K562 (cell line): ENCODE data around the gene NOTCH1. TPM values are rescaled to one million over a fixed set of nuclear protein-coding genes. Genes with fewer than 3 reads are reported as not detected.

Experiments
- CHD4 ChIP-seq: fragments of 200-600 bp; sonication (generic); IDR thresholded peaks from 3 replicates; pipeline ENCODE4 v1.6.1; 2012; ENCODE audit warnings: low read depth, mild to moderate bottlenecking, mixed read lengths, low read length, inconsistent platforms; ENCODE audit not compliant: insufficient read depth, insufficient replicate concordance, poor library complexity, severe bottlenecking
- ETV1 ChIP-seq: fragments of 450-650 bp; conservative IDR thresholded peaks from 2 replicates; pipeline ENCODE4 v1.6.1; 2016; ENCODE audit warnings: missing genetic modification characterization, control low read depth, low read depth, missing compliant biosample characterization
- HNRNPH1 ChIP-seq: fragments of 200-400 bp; formaldehyde crosslinking; optimal IDR thresholded peaks from 2 replicates; pipeline ENCODE3; 2017; ENCODE audit warnings: low read depth, mild to moderate bottlenecking, low read length, moderate library complexity
- KDM1A ChIP-seq, 2 experiments: fragments of 450-650 bp; IDR thresholded peaks; 2 replicates each; pipeline ENCODE4 v1.6.1; 2016; ENCODE audit warnings: mild to moderate bottlenecking in 2 of 2
- PCBP2 ChIP-seq: fragments of 200-400 bp; formaldehyde crosslinking; IDR thresholded peaks from 2 replicates; pipeline ENCODE4 v1.6.1; 2018; ENCODE audit warnings: low read length, low read depth, mild to moderate bottlenecking, moderate library complexity; ENCODE audit not compliant: poor library complexity, severe bottlenecking
- PHF20 ChIP-seq: fragments of 450-650 bp; IDR thresholded peaks from 2 replicates; pipeline ENCODE4 v1.6.1; 2018; ENCODE audit not compliant: partially characterized antibody
- PRPF4 ChIP-seq: fragments of 200-400 bp; formaldehyde crosslinking; IDR thresholded peaks from one replicate; pipeline ENCODE4 v1.6.1; 2017; ENCODE audit warnings: low read length, low read depth, mild to moderate bottlenecking; ENCODE audit not compliant: insufficient read depth, poor library complexity, severe bottlenecking
- SMARCA5 ChIP-seq: fragments of 450-650 bp; IDR thresholded peaks from 2 replicates; pipeline ENCODE4 v1.6.1; 2016
- STAG1 ChIP-seq: sonication (generic); formaldehyde crosslinking; IDR thresholded peaks from 2 replicates; pipeline ENCODE4 v1.5.0; 2020; ENCODE audit warnings: missing genetic modification reagents, borderline replicate concordance
- polyA plus RNA-seq, 8 experiments: library from polyadenylated mRNA; depleted of rRNA in 4 of 8; stranded (reverse) in 5 of 8; unstranded in 3 of 8; fragments of >200 nt; fragmentation: Nextera tagmentation in 2 of 8; fragmentation: Illumina TruSeq in 1 of 8; extraction: Ambion mirVana in 2 of 8; extraction: Trizol in 1 of 8; gene quantifications; 2 replicates each; pipeline versions ENCODE4 v1.2.1 to v1.2.3, GENCODE V29; 2011 to 2014; ENCODE audit warnings: inconsistent platforms in 1 of 8, missing spikeins in 1 of 8
- total RNA-seq, 7 experiments: library from RNA; depleted of rRNA in 6 of 7; stranded (reverse); fragments of >200 nt in 6 of 7; fragmentation: Illumina TruSeq in 2 of 7; extraction: Trizol in 2 of 7; gene quantifications; 2 replicates each; pipeline versions ENCODE4 v1.2.1 to v1.2.3, GENCODE V29; 2011 to 2021; ENCODE audit warnings: low replicate concordance in 1 of 7
- TF ChIP-seq, protein P1 (sequence below), 2 experiments: fragments of 450-650 bp in 1 of 2; sonication (generic) in 1 of 2; formaldehyde crosslinking in 1 of 2; IDR thresholded peaks; 2 replicates each; pipeline versions ENCODE4 v1.7.1 to v1.9.0; 2016 to 2022; ENCODE audit warnings: inconsistent platforms in 1 of 2, mild to moderate bottlenecking in 1 of 2, missing genetic modification reagents in 1 of 2

Gene NOTCH1
- total and polyA plus RNA-seq, 9 of the 15 experiments (the other 6 are each of a cell fraction or from before 2014, with no cell fraction given), result 0.03 to 31.4 (median 2.3) TPM

DNA sequence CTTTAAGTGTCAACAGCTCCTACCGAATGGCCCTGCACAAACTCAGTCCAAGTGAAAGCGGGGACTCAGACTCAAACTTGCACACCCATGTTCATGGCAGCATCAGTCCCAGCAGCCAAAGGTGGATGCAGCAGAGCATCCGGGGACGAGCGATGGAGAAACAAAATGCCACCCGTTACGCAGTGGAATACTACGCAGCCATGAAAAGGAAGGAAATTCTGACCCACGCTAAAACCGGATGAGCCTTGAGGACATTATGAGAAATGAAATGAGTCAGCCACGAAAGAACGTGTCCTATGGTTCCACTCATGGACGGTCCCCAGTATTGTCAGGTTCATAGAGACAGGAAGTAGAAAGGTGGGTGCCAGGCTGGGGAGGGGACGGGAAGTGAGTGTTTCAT is 48.6 kb upstream of the NOTCH1 start (continued):
- TF ChIP-seq, protein P1, sequence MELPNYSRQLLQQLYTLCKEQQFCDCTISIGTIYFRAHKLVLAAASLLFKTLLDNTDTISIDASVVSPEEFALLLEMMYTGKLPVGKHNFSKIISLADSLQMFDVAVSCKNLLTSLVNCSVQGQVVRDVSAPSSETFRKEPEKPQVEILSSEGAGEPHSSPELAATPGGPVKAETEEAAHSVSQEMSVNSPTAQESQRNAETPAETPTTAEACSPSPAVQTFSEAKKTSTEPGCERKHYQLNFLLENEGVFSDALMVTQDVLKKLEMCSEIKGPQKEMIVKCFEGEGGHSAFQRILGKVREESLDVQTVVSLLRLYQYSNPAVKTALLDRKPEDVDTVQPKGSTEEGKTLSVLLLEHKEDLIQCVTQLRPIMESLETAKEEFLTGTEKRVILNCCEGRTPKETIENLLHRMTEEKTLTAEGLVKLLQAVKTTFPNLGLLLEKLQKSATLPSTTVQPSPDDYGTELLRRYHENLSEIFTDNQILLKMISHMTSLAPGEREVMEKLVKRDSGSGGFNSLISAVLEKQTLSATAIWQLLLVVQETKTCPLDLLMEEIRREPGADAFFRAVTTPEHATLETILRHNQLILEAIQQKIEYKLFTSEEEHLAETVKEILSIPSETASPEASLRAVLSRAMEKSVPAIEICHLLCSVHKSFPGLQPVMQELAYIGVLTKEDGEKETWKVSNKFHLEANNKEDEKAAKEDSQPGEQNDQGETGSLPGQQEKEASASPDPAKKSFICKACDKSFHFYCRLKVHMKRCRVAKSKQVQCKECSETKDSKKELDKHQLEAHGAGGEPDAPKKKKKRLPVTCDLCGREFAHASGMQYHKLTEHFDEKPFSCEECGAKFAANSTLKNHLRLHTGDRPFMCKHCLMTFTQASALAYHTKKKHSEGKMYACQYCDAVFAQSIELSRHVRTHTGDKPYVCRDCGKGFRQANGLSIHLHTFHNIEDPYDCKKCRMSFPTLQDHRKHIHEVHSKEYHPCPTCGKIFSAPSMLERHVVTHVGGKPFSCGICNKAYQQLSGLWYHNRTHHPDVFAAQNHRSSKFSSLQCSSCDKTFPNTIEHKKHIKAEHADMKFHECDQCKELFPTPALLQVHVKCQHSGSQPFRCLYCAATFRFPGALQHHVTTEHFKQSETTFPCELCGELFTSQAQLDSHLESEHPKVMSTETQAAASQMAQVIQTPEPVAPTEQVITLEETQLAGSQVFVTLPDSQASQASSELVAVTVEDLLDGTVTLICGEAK (IDR thresholded peaks at IDR 0.05), result no peak
- TF ChIP-seq, protein P1 (CRISPR knock-in tag; IDR thresholded peaks at IDR 0.05), result 0 out of 2 replicates have a peak, but pooled peaks have one; percentile 20
- no peak for TF ChIP-seq HNRNPH1
- no peak for TF ChIP-seq PCBP2
- TF ChIP-seq ETV1 (tag), result 0 out of 2 replicates have a peak, but pooled peaks have one; percentile 16
- peak; percentile 19 for TF ChIP-seq PHF20
- peak; percentile 7; the same call in 1 of the 2 replicates for TF ChIP-seq STAG1
- TF ChIP-seq CHD4, result peak; percentile 89
- peak; percentile 51 to 69; a peak in 3 of 4 replicates for TF ChIP-seq KDM1A (IDR thresholded peaks at IDR 0.05)
- TF ChIP-seq SMARCA5, result peak; percentile 85
- TF ChIP-seq PRPF4, result no peak
